Peyer's patch (tissue), 4 donors: ENCODE data around the gene CMPK2. TPM values are rescaled to one million over a fixed set of nuclear protein-coding genes. Genes with fewer than 3 reads are reported as not detected.
A peak's percentile ranks its signal among the peaks of the same experiment; 100 is the strongest.

ENCODE experiments used
- DNase-seq, 3 donors: peaks; one replicate each; pipeline ENCODE4 v3.0.0-alpha.2; 2017 to 2019
- H3K27ac ChIP-seq, 4 donors: fragments of 200-600 bp; sonication (generic); one replicate each; pipeline ENCODE4 v1.5.1; 2016 to 2019
- H3K27me3 ChIP-seq, 2 donors: fragments of 200-600 bp; sonication (generic); one replicate each; pipeline ENCODE4 v1.5.1; 2019
- H3K36me3 ChIP-seq, 3 donors: fragments of 200-600 bp; sonication (generic); one replicate each; pipeline ENCODE4 v1.5.1; 2016 to 2019
- H3K4me1 ChIP-seq, 4 donors: fragments of 200-600 bp; sonication (generic); one replicate each; pipeline ENCODE4 v1.5.1; 2016 to 2019
- H3K4me3 ChIP-seq, 4 donors: fragments of 200-600 bp; sonication (generic); 1 replicate in 3 of 4; 2 replicates in 1 of 4; pipeline ENCODE4 v1.5.1; 2016 to 2019; ENCODE audit warnings: mild to moderate bottlenecking in 1 of 4
- H3K9me3 ChIP-seq, 4 donors: fragments of 200-600 bp; sonication (generic); one replicate each; pipeline ENCODE4 v1.5.1; 2016 to 2019; ENCODE audit warnings: mild to moderate bottlenecking in 1 of 4
- CTCF ChIP-seq, 6 experiments: fragments of 450-650 bp in 4 of 6; fragments of 200-600 bp in 2 of 6; sonication (generic) in 1 of 6; IDR thresholded peaks; one replicate each; pipeline ENCODE4 v1.5.1; 2017 to 2019; ENCODE audit warnings: antibody characterized with exemption in 6 of 6, mild to moderate bottlenecking in 3 of 6, moderate library complexity in 1 of 6
- POLR2A ChIP-seq, 2 donors: fragments of 450-650 bp; IDR thresholded peaks; one replicate each; pipeline ENCODE4 v1.5.1; 2017; ENCODE audit warnings: antibody characterized with exemption in 2 of 2, mild to moderate bottlenecking in 2 of 2, moderate library complexity in 2 of 2
- total RNA-seq, 4 donors: library from RNA; depleted of rRNA; stranded (reverse); fragments of >200 nt; gene quantifications; one replicate each; pipeline ENCODE4 v1.1.0, GENCODE V29; 2016

The CMPK2 gene
- total RNA-seq, 4 donors from 2014 or later: 7.4 to 13.2 (median 11.4) TPM

DNA sequence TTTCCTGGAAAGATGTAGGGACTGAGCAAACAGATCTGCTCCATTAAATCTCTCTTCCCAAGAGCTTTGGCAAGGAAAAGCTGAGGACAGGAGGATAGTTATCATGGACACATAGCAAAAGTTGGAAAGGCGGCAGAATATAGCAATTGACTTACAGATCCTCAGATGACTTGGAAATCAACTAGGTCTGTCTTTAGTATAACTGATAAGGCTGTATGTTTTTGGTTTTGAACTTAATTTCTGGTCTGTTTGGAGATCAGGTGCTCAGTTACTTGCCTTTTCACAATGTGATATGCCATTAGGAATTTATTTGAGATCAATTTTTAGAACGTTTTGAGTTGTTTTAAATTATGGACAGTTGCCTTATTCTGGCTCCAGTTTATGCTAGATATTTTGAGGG lies 19.8 kb upstream of the CMPK2 start:
- H3K9me3 ChIP-seq: no peaks in the 10 kb centered on the region
- H3K27ac ChIP-seq: no peak overlapping the region
- H3K36me3 ChIP-seq: no peaks in the 10 kb centered on the region
- H3K27me3 ChIP-seq: no peaks in the 10 kb centered on the region
- H3K4me1 ChIP-seq: no peaks in the 10 kb centered on the region
- no peak for DNase-seq
- TF ChIP-seq POLR2A (IDR thresholded peaks at IDR 0.05) (no peak), CTCF (IDR thresholded peaks at IDR 0.05) (no peak)
- H3K4me3 ChIP-seq: no peak overlapping the region

GRCh38 chr2:6883448-6884122 lies 17.9 kb upstream of the CMPK2 start:
- no peak for TF ChIP-seq CTCF (IDR thresholded peaks at IDR 0.05)
- no peak for TF ChIP-seq POLR2A (IDR thresholded peaks at IDR 0.05)
- no peaks in the 10 kb centered on the region for H3K36me3 ChIP-seq
- no peaks in the 10 kb centered on the region for H3K4me1 ChIP-seq
- H3K27ac ChIP-seq: no peak overlapping the region
- H3K4me3 ChIP-seq: no peak overlapping the region
- no peak for DNase-seq
- no peaks in the 10 kb centered on the region for H3K9me3 ChIP-seq
- H3K27me3 ChIP-seq: no peaks in the 10 kb centered on the region

DNA sequence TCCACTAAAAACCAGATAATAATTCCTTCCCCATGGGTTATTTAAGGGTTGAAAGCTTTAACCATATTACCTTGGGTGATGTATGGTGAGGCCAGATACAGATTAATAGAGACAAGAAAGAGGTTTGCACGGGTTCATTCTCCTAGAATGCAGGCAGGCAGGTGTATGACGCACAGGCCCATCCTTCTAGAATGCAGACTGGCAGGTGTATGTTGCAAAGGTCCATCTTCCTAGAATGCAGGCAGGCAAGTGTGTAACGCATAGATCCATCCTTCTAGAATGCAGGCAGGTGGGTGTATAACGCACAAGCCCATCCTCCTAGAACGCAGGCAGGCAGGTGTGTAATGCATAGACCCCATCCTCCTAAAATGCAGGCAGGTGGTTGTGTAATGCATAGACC lies 15.8 kb upstream of the CMPK2 start:
- no peaks in the 10 kb centered on the region for H3K27me3 ChIP-seq
- peaks cover 0 to 7% (median 0%) of the 10 kb centered on the region in 4 donors for H3K4me1 ChIP-seq
- H3K9me3 ChIP-seq: no peaks in the 10 kb centered on the region
- no peak overlapping the region for H3K27ac ChIP-seq
- no peak for DNase-seq
- no peak overlapping the region for H3K4me3 ChIP-seq
- no peak for TF ChIP-seq CTCF (IDR thresholded peaks at IDR 0.05)
- TF ChIP-seq POLR2A (IDR thresholded peaks at IDR 0.05): no peak
- H3K36me3 ChIP-seq: no peaks in the 10 kb centered on the region

DNA sequence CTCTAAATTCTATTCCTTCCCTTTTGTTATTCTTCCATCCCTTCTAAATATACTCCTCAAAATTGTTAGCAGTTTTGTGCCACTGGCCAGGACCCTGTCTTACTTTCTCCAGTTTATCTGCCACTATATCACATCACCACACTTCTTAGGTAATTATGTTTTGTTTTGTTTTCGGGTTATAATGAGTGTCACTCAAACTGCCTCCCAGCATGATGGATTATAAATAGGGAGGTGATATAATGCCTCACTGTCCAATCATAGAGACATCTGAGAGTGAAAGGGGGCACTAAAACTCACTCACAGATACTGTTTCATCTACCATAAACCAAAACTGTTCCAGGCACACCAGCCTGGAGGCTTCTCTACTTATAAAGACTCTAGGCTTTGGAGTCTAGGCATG lies 15.3 kb upstream of the CMPK2 start:
- no peaks in the 10 kb centered on the region for H3K9me3 ChIP-seq
- H3K27ac ChIP-seq: no peak overlapping the region
- H3K4me1 ChIP-seq: peaks cover 0 to 7% (median 0%) of the 10 kb centered on the region in 4 donors
- TF ChIP-seq POLR2A (IDR thresholded peaks at IDR 0.05) (no peak), CTCF (IDR thresholded peaks at IDR 0.05) (no peak)
- no peaks in the 10 kb centered on the region for H3K36me3 ChIP-seq
- no peak overlapping the region for H3K4me3 ChIP-seq
- H3K27me3 ChIP-seq: no peaks in the 10 kb centered on the region
- DNase-seq: no peak

GRCh38 chr2:6880200-6880733 lies 14.6 kb upstream of the CMPK2 start:
- peak overlapping the region in 1 of 4 donors; percentile 11 for H3K27ac ChIP-seq
- TF ChIP-seq CTCF (IDR thresholded peaks at IDR 0.05): no peak
- no peak for TF ChIP-seq POLR2A (IDR thresholded peaks at IDR 0.05)
- DNase-seq: no peak

More at GRCh38 chr2:6880200-6880733, 14.6 kb upstream of the CMPK2 start:
- Histone ChIP-seq H3K27me3 (no peaks in the 10 kb centered on the region), H3K4me1 (peaks cover 0 to 7% (median 0%) of the 10 kb centered on the region in 4 donors), H3K4me3 (no peak overlapping the region), H3K9me3 (no peaks in the 10 kb centered on the region), H3K36me3 (no peaks in the 10 kb centered on the region)
